ENCODE results near the gene VSTM2L.

The VSTM2L gene

DNA sequence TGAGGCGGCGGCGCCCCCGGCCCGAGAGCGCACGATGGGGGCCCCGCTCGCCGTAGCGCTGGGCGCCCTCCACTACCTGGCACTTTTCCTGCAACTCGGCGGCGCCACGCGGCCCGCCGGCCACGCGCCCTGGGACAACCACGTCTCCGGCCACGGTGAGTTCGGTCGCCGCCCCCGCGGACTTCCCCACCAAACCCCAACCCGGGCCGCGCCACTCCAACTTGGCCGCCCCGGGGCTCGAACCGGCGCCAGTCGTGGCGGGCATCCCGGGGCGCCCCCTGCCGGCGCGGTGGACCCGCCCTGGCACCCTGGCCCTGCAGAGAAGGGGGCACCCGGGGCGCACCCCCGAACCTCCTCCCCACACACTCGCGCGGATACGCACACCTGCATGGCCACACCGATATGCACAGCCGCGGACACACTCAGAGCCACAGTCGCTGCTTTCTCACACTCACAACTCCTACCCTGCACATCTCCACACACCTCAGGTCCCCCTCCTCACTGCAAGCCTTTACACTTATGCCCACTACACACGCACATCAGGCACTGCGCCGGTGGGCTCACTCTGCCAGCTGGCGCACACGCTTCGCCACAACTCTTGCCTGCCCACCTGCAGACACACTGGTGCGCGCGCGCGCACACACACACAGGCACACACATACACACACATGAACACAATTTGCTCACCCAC lies 535 bp downstream of the VSTM2L start:
- DNase-seq (ENCODE audit: low read depth): no peak
- TF ChIP-seq, protein P1, sequence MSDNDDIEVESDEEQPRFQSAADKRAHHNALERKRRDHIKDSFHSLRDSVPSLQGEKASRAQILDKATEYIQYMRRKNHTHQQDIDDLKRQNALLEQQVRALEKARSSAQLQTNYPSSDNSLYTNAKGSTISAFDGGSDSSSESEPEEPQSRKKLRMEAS (IDR thresholded peaks at IDR 0.05; ENCODE audit: low read depth, low read length): no peak
- no peak for TF ChIP-seq MYC (IDR thresholded peaks at IDR 0.05; ENCODE audit: low read depth, low read length)
- TF ChIP-seq POLR2A (IDR thresholded peaks at IDR 0.05; ENCODE audit: extremely low read depth, insufficient read length): no peak
- TF ChIP-seq, protein P2, sequence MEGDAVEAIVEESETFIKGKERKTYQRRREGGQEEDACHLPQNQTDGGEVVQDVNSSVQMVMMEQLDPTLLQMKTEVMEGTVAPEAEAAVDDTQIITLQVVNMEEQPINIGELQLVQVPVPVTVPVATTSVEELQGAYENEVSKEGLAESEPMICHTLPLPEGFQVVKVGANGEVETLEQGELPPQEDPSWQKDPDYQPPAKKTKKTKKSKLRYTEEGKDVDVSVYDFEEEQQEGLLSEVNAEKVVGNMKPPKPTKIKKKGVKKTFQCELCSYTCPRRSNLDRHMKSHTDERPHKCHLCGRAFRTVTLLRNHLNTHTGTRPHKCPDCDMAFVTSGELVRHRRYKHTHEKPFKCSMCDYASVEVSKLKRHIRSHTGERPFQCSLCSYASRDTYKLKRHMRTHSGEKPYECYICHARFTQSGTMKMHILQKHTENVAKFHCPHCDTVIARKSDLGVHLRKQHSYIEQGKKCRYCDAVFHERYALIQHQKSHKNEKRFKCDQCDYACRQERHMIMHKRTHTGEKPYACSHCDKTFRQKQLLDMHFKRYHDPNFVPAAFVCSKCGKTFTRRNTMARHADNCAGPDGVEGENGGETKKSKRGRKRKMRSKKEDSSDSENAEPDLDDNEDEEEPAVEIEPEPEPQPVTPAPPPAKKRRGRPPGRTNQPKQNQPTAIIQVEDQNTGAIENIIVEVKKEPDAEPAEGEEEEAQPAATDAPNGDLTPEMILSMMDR (IDR thresholded peaks at IDR 0.05; ENCODE audit: low read depth, low read length): no peak
- no peak overlapping the region for H3K4me3 ChIP-seq (ENCODE audit: low read depth, low read length)

DNA sequence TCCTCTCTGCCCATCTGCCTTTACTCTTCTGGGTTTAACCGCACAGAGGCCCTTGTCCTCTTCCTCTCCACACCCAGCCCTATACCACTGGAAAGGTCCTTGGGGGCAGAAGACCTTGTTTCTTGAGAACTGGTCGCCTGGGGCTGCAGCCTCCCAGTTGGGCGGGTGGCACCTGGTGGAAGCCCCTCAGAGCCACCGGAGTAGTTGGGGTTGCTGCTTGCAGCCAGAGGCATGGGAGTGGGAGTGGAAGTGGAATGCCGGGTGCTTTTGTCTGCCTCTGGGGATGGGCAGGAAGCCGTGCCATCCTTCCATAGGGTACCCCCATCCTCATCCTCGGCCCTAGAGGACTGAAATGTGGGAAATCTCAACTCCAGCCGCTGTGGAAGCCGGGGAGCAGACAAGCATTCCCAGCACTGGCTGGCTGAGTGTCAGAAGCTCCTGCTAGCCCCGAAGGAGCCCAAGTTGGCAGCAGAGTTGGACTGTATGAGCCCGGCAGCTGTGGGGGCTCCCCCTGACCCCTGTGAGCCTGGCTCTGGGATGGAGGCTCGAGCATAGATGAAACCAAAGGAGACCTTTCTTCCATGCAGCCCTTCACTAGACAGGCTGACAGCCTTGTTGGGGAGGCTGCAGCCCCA lies 1.2 kb downstream of the VSTM2L start:
- no peak for DNase-seq (ENCODE audit: low read depth)
- TF ChIP-seq, protein P2 (IDR thresholded peaks at IDR 0.05; ENCODE audit: low read depth, low read length): no peak
- TF ChIP-seq, protein P1 (IDR thresholded peaks at IDR 0.05; ENCODE audit: low read depth, low read length): no peak
- TF ChIP-seq MYC (IDR thresholded peaks at IDR 0.05; ENCODE audit: low read depth, low read length): no peak
- no peak for TF ChIP-seq POLR2A (IDR thresholded peaks at IDR 0.05; ENCODE audit: extremely low read depth, insufficient read length)
- no peak overlapping the region for H3K4me3 ChIP-seq (ENCODE audit: low read depth, low read length)

DNA sequence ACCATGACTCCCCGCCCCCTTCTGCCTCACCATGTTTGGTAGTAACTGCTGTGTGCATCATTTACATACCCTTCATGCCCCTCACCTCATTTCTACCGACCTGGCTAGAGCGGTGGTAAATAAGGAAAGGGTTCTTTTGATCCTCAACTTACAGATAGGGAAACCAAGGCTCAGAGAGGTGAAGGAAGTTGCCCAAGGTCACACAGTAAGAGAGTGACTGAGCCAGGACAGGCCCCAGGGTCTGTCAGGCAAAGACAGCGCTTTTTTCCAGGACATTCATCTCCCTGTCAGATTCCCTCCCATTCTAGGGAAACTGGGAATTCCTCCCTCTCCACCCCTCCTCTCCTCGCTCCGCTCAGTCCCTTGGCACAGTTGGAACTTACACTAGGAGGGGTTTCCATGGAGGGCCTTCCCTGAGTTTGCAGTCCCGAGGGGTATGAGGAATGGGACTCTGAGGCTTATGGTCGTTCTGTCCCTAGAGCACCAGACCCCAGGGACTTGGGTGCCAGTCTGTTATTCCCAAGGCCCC lies 2.0 kb downstream of the VSTM2L start:
- H3K4me3 ChIP-seq (ENCODE audit: low read depth, low read length): no peak overlapping the region
- TF ChIP-seq MYC (IDR thresholded peaks at IDR 0.05; ENCODE audit: low read depth, low read length) (no peak), POLR2A (IDR thresholded peaks at IDR 0.05; ENCODE audit: extremely low read depth, insufficient read length) (no peak)
- TF ChIP-seq, protein P1 (IDR thresholded peaks at IDR 0.05; ENCODE audit: low read depth, low read length): no peak
- TF ChIP-seq, protein P2 (IDR thresholded peaks at IDR 0.05; ENCODE audit: low read depth, low read length): no peak
- DNase-seq (ENCODE audit: low read depth): no peak

DNA sequence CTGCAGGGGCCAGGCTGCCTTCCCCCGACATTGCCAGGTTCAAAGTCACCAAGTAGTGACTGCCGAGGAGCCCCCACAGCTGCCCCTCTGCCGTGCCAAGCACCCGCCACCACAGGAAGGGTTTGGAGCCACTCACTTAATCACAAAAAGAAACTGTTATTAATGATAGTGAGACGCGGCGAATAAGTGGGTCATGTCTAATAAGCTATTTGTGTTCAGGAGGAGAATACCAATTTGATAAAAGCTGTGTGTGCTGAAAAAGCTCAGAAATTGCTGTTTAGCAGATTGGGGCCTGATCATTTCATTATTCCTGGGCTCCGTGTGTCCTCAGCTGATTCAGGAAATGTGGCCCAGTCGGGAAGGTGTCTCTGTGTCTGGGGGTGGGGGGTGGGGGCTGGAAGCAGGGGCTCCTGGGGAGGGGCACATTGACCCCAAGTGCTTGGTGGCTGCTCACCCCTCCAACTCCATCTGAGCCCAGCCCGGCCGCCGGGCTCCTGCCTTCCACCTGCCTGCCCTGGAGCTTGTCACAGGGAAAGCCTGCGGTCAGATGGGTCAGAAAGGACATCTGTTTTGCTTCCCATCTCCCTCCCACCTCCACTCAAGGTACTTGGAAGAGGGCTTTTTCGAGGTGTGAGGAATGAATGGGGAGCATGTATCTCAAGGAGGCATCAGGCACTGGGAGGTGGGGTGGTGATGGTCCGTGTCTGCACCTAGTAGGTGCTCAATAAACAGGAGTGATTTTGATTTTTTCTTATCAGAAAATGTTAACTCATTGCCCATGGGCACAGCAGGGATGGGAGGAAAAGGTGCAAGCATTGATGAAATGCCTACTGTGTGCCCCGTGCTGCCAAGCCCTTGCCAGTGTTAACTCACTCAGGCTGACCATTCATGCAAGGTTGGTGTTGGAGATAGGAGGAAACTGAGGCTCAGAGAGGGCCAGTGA lies 3.0 kb downstream of the VSTM2L start:
- no peak overlapping the region for H3K4me3 ChIP-seq (ENCODE audit: low read depth, low read length)
- no peak for DNase-seq (ENCODE audit: low read depth)
- TF ChIP-seq, protein P2 (IDR thresholded peaks at IDR 0.05; ENCODE audit: low read depth, low read length): no peak
- TF ChIP-seq, protein P1 (IDR thresholded peaks at IDR 0.05; ENCODE audit: low read depth, low read length): no peak
- TF ChIP-seq POLR2A (IDR thresholded peaks at IDR 0.05; ENCODE audit: extremely low read depth, insufficient read length): no peak
- TF ChIP-seq MYC (IDR thresholded peaks at IDR 0.05; ENCODE audit: low read depth, low read length): no peak

DNA sequence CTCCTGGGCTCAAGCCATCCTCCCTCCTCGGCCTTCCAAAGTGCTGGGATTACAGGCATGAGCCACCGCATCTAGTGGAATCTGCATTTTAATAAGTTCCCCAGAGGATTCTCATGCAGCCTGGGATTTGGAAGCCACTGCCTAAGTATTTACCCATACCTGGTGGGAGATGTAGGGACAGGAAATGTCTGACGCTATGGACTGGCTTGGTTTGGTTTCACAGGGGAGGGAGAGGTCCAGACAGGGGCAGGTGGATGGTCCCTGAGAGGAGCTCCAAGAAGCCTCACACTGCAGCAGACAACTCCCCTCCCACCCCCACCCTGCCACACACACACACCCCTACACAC lies 4.4 kb downstream of the VSTM2L start:
- TF ChIP-seq, protein P1 (IDR thresholded peaks at IDR 0.05; ENCODE audit: low read depth, low read length): no peak
- TF ChIP-seq MYC (IDR thresholded peaks at IDR 0.05; ENCODE audit: low read depth, low read length) (no peak), POLR2A (IDR thresholded peaks at IDR 0.05; ENCODE audit: extremely low read depth, insufficient read length) (no peak)
- TF ChIP-seq, protein P2 (IDR thresholded peaks at IDR 0.05; ENCODE audit: low read depth, low read length): no peak
- no peak overlapping the region for H3K4me3 ChIP-seq (ENCODE audit: low read depth, low read length)
- no peak for DNase-seq (ENCODE audit: low read depth)
